HG03432 (cell line): ENCODE results near the gene TMPRSS13.

Experiments used
- ATAC-seq: cut with Tn5 transposase; IDR thresholded peaks from one replicate; pipeline ENCODE4 v1.9.1; 2021; ENCODE audit warnings: mild to moderate bottlenecking, moderate library complexity; ENCODE audit not compliant: unreplicated experiment

The TMPRSS13 gene

GRCh38 chr11:117859061-117859460, 70.1 kb downstream of the TMPRSS13 start:
- ATAC-seq = no peak

DNA sequence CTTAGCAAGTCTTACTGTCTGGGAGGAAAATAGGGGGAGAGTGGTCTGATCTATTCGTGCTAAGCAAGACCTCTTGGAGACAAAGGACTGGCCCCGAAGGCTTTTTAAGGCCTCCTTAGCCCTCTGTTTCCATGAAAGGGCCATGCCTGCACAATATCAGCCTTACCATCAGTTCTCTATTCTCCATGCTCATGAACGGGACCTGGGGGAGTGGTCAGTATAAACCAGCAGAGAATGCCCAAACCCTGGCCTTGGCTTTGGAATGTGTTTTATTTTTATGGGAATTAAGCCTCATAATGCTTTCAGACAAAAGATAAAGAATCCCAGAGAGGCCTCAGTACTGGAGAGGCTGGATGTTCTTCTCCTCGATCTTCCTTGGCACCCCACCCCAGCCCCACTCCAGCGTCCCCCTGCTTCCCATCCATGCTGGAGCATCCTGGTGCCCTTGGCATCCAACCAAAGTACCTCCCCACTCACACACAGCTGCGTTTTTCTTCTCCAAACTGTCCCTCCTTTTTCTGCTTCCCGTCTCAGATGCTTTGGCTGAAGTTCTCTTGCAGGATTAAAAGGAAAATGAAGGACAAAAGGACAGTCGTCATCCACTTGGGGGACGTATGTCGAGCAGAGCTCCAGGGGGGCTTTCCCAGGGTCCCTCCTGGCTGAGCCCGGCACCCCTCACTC, 71.3 kb downstream of the TMPRSS13 start:
- ATAC-seq = no peak

DNA sequence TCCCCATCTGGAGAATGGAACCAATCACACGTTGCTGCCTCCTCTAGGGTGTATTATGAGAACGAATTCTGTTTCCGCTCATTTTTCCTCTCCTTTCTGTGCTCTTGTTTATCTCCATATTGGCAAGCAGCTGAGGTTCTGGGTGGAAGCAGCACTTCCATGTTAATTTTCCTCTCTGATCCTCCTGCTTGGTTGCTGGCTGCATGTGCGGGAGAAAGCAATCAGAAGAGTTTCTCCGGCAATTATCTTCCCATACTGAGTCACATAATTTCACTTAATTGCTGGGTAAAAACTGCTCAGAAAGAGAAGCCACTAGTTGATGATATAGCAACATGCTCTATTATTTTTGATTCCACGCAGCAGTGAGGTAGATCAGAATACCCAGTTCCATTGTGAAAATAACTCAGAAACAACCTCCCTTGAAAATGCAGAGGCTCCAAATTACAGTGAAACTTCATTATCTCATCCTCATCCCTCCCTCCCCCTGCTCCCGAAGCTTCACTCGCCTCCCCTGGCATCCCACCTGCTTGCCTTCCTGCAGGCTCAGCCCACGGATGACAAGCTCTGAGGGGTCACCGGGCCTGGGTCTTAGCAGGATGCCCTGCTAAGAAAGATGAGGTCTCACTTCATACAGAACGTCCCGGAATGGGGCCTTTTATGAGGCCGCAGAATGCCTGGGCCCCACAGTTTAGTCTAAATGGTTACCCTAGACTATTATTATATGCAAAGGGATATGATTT, 73.1 kb downstream of the TMPRSS13 start:
- ATAC-seq = no peak

DNA sequence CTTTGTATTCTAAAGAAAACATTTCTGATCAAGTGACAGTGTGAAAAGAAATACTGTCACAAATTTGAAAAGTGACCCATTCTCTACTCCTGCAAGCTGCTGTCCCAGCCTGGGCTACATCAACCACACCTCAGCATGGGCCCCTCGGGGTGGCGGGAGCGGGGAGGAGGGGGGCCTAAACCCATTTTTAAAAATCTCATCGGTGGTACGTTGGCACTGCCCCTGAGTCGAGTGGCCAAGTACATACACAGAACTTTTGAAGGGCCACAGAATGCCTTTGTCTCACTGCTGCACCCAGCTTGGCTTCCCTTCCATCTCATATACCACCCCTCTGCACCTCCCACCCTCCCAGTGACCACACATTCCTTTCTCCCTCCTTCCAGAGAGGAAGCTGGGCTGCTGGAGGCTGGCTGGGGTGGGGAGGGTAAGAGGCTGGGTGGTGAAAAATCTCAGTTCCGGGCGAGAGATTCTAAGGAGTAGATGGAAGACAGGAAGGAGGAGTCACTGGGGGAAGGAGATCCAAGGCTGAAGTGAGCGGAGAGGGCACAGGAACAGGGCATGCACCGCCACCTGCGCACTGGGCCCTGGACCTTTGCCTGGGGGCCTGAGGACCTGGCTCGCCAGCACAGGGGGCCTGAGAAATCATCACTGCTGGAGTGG, 73.9 kb downstream of the TMPRSS13 start:
- no peak for ATAC-seq

DNA sequence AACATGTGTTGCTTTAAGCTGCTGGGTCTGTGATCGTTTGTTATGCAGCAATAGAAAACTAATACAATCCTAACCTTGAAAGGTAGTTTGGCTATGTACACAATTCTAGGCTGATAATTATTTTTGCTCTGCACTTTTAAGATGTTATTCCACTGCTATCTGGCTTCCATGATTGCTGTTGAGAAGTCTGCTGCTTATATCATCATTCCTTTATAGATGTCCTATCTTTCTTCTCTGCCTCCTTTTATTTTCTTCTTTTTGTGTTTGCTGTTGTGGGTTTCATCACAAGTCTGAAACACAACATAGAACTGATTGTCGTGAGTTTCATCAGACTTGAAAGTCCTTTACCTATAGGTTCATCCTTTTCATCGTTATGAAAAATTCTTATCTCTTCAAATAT, 76.9 kb downstream of the TMPRSS13 start:
- no peak for ATAC-seq

DNA sequence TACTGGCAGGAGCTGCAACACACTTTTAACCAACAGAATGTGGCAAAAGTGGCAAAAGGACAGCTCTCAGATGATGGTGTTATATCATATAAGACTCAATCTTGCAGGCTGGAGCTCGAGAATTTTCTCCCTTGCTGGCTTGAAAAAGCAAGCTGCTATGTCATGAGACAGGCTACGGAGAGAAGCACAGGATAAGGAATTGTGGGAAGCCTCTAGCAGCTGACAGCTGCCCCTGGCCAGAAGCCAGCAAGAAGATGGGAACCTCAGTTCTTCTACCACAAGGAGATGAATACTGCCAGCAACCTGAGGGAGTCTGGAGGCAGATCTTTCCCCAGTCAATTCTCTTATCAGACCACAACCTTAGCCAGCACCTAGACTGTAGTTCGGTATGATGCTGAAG, 77.3 kb downstream of the TMPRSS13 start:
- no peak for ATAC-seq

GRCh38 chr11:117851106-117851505, 78.1 kb downstream of the TMPRSS13 start:
- ATAC-seq = no peak
